H9 (cell line): Measurements from ENCODE around the gene ZMYND11. TPM values are rescaled to one million over a fixed set of nuclear protein-coding genes. Genes with fewer than 3 reads are reported as not detected.

Experiments
- DNase-seq: peaks from one replicate; pipeline ENCODE4 v3.0.0-alpha.2; 2017
- H2AFZ ChIP-seq: one replicate; pipeline ENCODE4 v1.6.1; 2013; ENCODE audit warnings: mild to moderate bottlenecking, low read length, control low read depth, moderate library complexity
- H2AK5ac ChIP-seq: 2 replicates; pipeline ENCODE4 v1.6.1; 2013; ENCODE audit warnings: low read length, control low read depth, mixed read lengths; ENCODE audit not compliant: insufficient read length
- H2BK120ac ChIP-seq: one replicate; pipeline ENCODE4 v1.6.1; 2013; ENCODE audit warnings: low read depth, mild to moderate bottlenecking, low read length, control low read depth, inconsistent platforms; ENCODE audit not compliant: poor library complexity, severe bottlenecking
- H2BK12ac ChIP-seq: 2 replicates; pipeline ENCODE4 v1.6.1; 2013; ENCODE audit warnings: low read length, control low read depth, mixed read lengths, low read depth; ENCODE audit not compliant: insufficient read length
- H2BK15ac ChIP-seq: 2 replicates; pipeline ENCODE4 v1.6.1; 2013; ENCODE audit warnings: low read depth, low read length, control low read depth
- H2BK20ac ChIP-seq: one replicate; pipeline ENCODE4 v1.6.1; 2013; ENCODE audit warnings: low read depth, mild to moderate bottlenecking, low read length, control low read depth, inconsistent platforms; ENCODE audit not compliant: poor library complexity, severe bottlenecking
- H2BK5ac ChIP-seq: 2 replicates; pipeline ENCODE4 v1.6.1; 2013; ENCODE audit warnings: low read length, control low read depth, mixed read lengths; ENCODE audit not compliant: insufficient read length
- H3K14ac ChIP-seq: 2 replicates; pipeline ENCODE4 v1.6.1; 2013; ENCODE audit warnings: low read length, control low read depth; ENCODE audit not compliant: insufficient read depth
- H3K18ac ChIP-seq: 2 replicates; pipeline ENCODE4 v1.6.1; 2013; ENCODE audit warnings: low read depth, mild to moderate bottlenecking, mixed read lengths, low read length, control low read depth; ENCODE audit not compliant: insufficient read length
- H3K23ac ChIP-seq: 2 replicates; pipeline ENCODE4 v1.6.1; 2013; ENCODE audit warnings: low read length, control low read depth, mixed read lengths, low read depth; ENCODE audit not compliant: insufficient read length
- H3K23me2 ChIP-seq: 2 replicates; pipeline ENCODE4 v1.6.1; 2013; ENCODE audit warnings: low read depth, mild to moderate bottlenecking, mixed read lengths, low read length, control low read depth; ENCODE audit not compliant: insufficient read length, poor library complexity, severe bottlenecking
- H3K27ac ChIP-seq: 2 replicates; pipeline ENCODE4 v1.5.1; 2013; ENCODE audit warnings: low read length, control low read depth, mixed read lengths, low read depth; ENCODE audit not compliant: insufficient read length
- H3K27me3 ChIP-seq: 2 replicates; pipeline ENCODE4 v1.6.1; 2013; ENCODE audit warnings: low read length, control low read depth, inconsistent platforms; ENCODE audit not compliant: insufficient read depth
- H3K4ac ChIP-seq: 2 replicates; pipeline ENCODE4 v1.6.1; 2013; ENCODE audit warnings: low read depth, mild to moderate bottlenecking, control low read depth, inconsistent platforms, low read length, moderate library complexity
- H3K4me1 ChIP-seq: 2 replicates; pipeline ENCODE4 v1.6.1; 2013; ENCODE audit warnings: low read length, control low read depth, inconsistent platforms; ENCODE audit not compliant: insufficient read depth
- H3K4me2 ChIP-seq: 2 replicates; pipeline ENCODE4 v1.6.1; 2013; ENCODE audit warnings: low read length, control low read depth, mixed read lengths; ENCODE audit not compliant: insufficient read length, insufficient read depth
- H3K56ac ChIP-seq: 2 replicates; pipeline ENCODE4 v1.6.1; 2013; ENCODE audit warnings: low read depth, mild to moderate bottlenecking, mixed read lengths, low read length, control low read depth; ENCODE audit not compliant: insufficient read length
- H3K79me1 ChIP-seq: 2 replicates; pipeline ENCODE4 v1.6.1; 2013; ENCODE audit warnings: low read depth, mild to moderate bottlenecking, moderate library complexity, low read length, control low read depth, inconsistent platforms; ENCODE audit not compliant: insufficient read depth, poor library complexity, severe bottlenecking
- H3K79me2 ChIP-seq: 2 replicates; pipeline ENCODE4 v1.6.1; 2013; ENCODE audit warnings: low read length, control low read depth, inconsistent platforms; ENCODE audit not compliant: insufficient read depth
- H3K9ac ChIP-seq: 2 replicates; pipeline ENCODE4 v1.6.1; 2013; ENCODE audit warnings: low read length, control low read depth, mixed read lengths; ENCODE audit not compliant: insufficient read length; ENCODE audit errors: extremely low read depth
- H3K9me3 ChIP-seq: one replicate; pipeline ENCODE4 v1.6.1; 2013; ENCODE audit warnings: low read depth, low read length, inconsistent platforms; ENCODE audit not compliant: control insufficient read depth
- H3T11ph ChIP-seq: one replicate; pipeline ENCODE4 v1.6.1; 2013; ENCODE audit warnings: mild to moderate bottlenecking, low read length, control low read depth, inconsistent platforms
- H4K20me1 ChIP-seq: one replicate; pipeline ENCODE4 v1.6.1; 2013; ENCODE audit not compliant: control insufficient read depth, insufficient read length, insufficient read depth
- H4K5ac ChIP-seq: 2 replicates; pipeline ENCODE4 v1.6.1; 2013; ENCODE audit warnings: low read depth, mild to moderate bottlenecking, mixed read lengths, low read length, control low read depth; ENCODE audit not compliant: insufficient read length
- H4K8ac ChIP-seq: replicated peaks from 2 replicates; pipeline ENCODE4 v1.6.1; 2013; ENCODE audit warnings: low read length, control low read depth, mixed read lengths, low read depth; ENCODE audit not compliant: insufficient read length
- H4K91ac ChIP-seq: 2 replicates; pipeline ENCODE4 v1.6.1; 2013; ENCODE audit warnings: low read depth, mild to moderate bottlenecking, moderate library complexity, mixed read lengths, low read length, control low read depth; ENCODE audit not compliant: insufficient read length
- H3K27ac Mint-ChIP-seq, 3 experiments: 2 replicates in 2 of 3; 3 replicates in 1 of 3; pipeline ENCODE4 v1.8.0; 2020 to 2021; ENCODE audit warnings: mixed read lengths in 3 of 3, mild to moderate bottlenecking in 1 of 3, moderate library complexity in 1 of 3
- H3K27me3 Mint-ChIP-seq: 2 replicates; pipeline ENCODE4 v1.8.0; 2021; ENCODE audit warnings: low read depth, mild to moderate bottlenecking, moderate library complexity, mixed read lengths
- H3K36me3 Mint-ChIP-seq, 3 experiments: 2 replicates in 2 of 3; 3 replicates in 1 of 3; pipeline ENCODE4 v1.8.0; 2020 to 2021; ENCODE audit warnings: low read depth in 3 of 3, mixed read lengths in 3 of 3; ENCODE audit not compliant: insufficient read depth in 1 of 3
- H3K4me1 Mint-ChIP-seq, 2 experiments: 2 replicates each; pipeline ENCODE4 v1.8.0; 2020; ENCODE audit warnings: mixed read lengths in 2 of 2
- H3K4me3 Mint-ChIP-seq, 2 experiments: 2 replicates in 1 of 2; 3 replicates in 1 of 2; pipeline ENCODE4 v1.8.0; 2020 to 2021; ENCODE audit warnings: mild to moderate bottlenecking in 2 of 2, mixed read lengths in 2 of 2, moderate library complexity in 1 of 2
- H3K9me3 Mint-ChIP-seq, 2 experiments: 2 replicates in 1 of 2; 3 replicates in 1 of 2; pipeline ENCODE4 v1.8.0; 2020; ENCODE audit warnings: mild to moderate bottlenecking in 2 of 2, mixed read lengths in 2 of 2, moderate library complexity in 1 of 2
- CTCF ChIP-seq: fragments of 200-600 bp; sonication (generic); conservative IDR thresholded peaks from 3 replicates; pipeline ENCODE4 v1.8.0; 2021; ENCODE audit warnings: antibody characterized with exemption, mild to moderate bottlenecking
- WGBS: extraction: QIAGEN DNeasy Blood & Tissue Kit; methylation state at CpG from one replicate; pipeline ENCODE4 v1.1.7; 2013; ENCODE audit warnings: missing lambda C conversion rate, low lambda C conversion rate, mixed read lengths; ENCODE audit not compliant: insufficient read length; ENCODE audit errors: extremely low coverage; 5-methylcytosine and 5-hydroxymethylcytosine counted together
- total RNA-seq: library from RNA; stranded (reverse); gene quantifications from 2 replicates; pipeline ENCODE4 v1.2.1, GENCODE V29; 2021

The ZMYND11 gene
- total RNA-seq, 1 experiment from 2014 or later: 33.7 TPM

DNA sequence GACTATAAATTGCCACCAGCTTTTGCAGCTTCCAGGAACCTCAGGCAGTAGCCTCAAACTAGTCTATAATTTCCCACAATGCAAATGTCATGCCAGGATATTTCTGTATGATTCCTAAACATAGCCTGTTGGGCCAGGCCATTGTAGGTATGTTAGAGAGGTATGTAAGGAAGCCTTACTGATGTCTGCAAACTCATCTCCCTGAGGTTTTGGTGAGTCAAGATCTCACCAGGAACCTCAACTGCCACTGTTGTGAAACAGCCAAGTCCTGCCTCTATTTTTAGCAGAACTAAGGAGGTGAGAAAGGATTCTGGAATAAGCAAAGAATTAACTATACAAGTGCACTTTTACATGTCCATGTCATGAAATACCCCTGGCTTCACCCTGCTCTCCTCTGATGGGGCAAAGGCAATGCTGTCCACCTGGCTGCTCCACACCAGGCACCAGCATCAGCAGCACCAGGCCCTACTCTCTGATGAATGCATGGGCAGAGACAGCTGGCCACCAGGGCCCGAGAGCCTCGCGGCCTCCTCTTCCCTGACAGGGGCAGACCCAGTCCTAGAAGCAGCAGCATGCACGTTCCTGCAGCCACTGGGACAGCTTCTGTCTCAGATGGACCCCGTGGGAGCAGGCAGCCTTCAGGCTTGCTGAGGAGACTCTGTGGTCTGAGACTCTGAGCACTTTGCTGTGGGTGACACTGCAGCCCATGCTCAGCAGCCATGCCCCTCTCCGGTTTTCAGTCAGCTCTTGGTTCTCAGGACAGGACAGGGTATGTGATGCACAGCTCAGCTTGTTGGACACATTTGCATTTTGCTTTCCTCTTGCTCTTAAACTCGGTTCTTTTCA lies 147.3 kb downstream of the ZMYND11 start:
- Histone ChIP-seq H3K4ac (no peak overlapping the region), H4K91ac (no peak overlapping the region), H3K9me3 (no peaks in the 10 kb centered on the region), H4K8ac (no peak overlapping the region), H3K27me3 (no peaks in the 10 kb centered on the region), H3K27ac (no peak overlapping the region), H3K56ac (no peak overlapping the region), H2BK15ac (no peak overlapping the region), H2BK120ac (no peak overlapping the region), H3K23ac (no peak overlapping the region), H4K20me1 (no peaks in the 10 kb centered on the region), H3K23me2 (peaks cover 4% of the 10 kb centered on the region), H2BK5ac (no peak overlapping the region), H3K9ac (peak overlapping the region; percentile 16), H3K18ac (no peak overlapping the region), H3K4me2 (no peak overlapping the region), H4K5ac (no peak overlapping the region), H3T11ph (no peak overlapping the region), H3K14ac (no peak overlapping the region; the same call in 1 of the 2 replicates), H3K4me1 (peaks cover 2% of the 10 kb centered on the region; the same call in 1 of the 2 replicates), H3K79me2 (no peaks in the 10 kb centered on the region), H2AFZ (no peak overlapping the region), H2AK5ac (no peak overlapping the region), H2BK12ac (no peak overlapping the region), H2BK20ac (no peak overlapping the region), H3K79me1 (no peaks in the 10 kb centered on the region)
- peaks cover 5 to 14% (median 10%) of the 10 kb centered on the region in 3 experiments for H3K36me3 Mint-ChIP-seq
- peak overlapping the region in 1 of 3 experiments; percentile 10; a peak in 1 of 7 replicates for H3K27ac Mint-ChIP-seq
- H3K27me3 Mint-ChIP-seq: no peaks in the 10 kb centered on the region
- DNase-seq: no peak
- no peaks in the 10 kb centered on the region for H3K9me3 Mint-ChIP-seq
- no CpG with 5 or more reads among the region's 7 CpGs for WGBS
- H3K4me1 Mint-ChIP-seq: peaks cover 9 to 10% of the 10 kb centered on the region in 2 experiments
- no peak for TF ChIP-seq CTCF
- no peak overlapping the region for H3K4me3 Mint-ChIP-seq
